ENCODE measurements around the gene ZNF621. TPM values are rescaled to one million over a fixed set of nuclear protein-coding genes. Genes with fewer than 3 reads are reported as not detected.
"Not testable (repeated sequence)": the region's sequence is repeated elsewhere in the genome, so short reads cannot be mapped to it uniquely, and the experiment has no call there.

ZNF621 gene
- total RNA-seq, 1 experiment from 2014 or later: 24.9 TPM

GRCh38 chr3:40550167-40550566 is 25.4 kb downstream of the ZNF621 start:
- CTCF ChIA-PET: no interaction called here

GRCh38 chr3:40557575-40558161 is 32.9 kb downstream of the ZNF621 start:
- Histone ChIP-seq H3K27ac (ENCODE audit: low read length) (no peak overlapping the region), H3K4me1 (ENCODE audit: control insufficient read depth, insufficient read depth, low read length) (no peaks in the 10 kb centered on the region), H3K27me3 (ENCODE audit: control insufficient read depth, insufficient read depth, low read length) (no peaks in the 10 kb centered on the region), H3K36me3 (ENCODE audit: control insufficient read depth, insufficient read depth, low read length) (no peaks in the 10 kb centered on the region), H3K4me3 (ENCODE audit: low read depth in 2 of 2, low read length in 2 of 2) (no peak overlapping the region), H3K9me3 (ENCODE audit: control insufficient read depth, insufficient read depth, low read depth, low read length) (no peaks in the 10 kb centered on the region)
- TF ChIP-seq POLR2AphosphoS5 (IDR thresholded peaks at IDR 0.05; ENCODE audit: low read depth, low read length) (no peak), TCF7L2 (IDR thresholded peaks at IDR 0.05; ENCODE audit: low read depth, low read length) (no peak), SIN3A (IDR thresholded peaks at IDR 0.05; ENCODE audit: borderline replicate concordance, insufficient read depth, low read depth, low read length) (no peak), CTCF (IDR thresholded peaks at IDR 0.05) (no peak), REST (IDR thresholded peaks at IDR 0.05; ENCODE audit: insufficient read depth in 1 of 2, low read depth in 2 of 2, low read length in 1 of 2) (no peak)
- ChIA-PET CTCF (no interaction called here), POLR2A (no interaction called here)
- ATAC-seq: no peak
- intact Hi-C loops (cut with micrococcal nuclease; ENCODE audit: unreplicated experiment): no loop called here
- no TSS peak for BruUV-seq (replicated peaks)
- no peak for DNase-seq (ENCODE audit: low read depth, low spot score)
- in situ Hi-C loops (cut with HindIII; ENCODE audit: low pct_unique_long_range_greater_than_20kb, low sequenced_read_pairs): no loop called here

More at GRCh38 chr3:40550167-40550566, 25.4 kb downstream of the ZNF621 start:
- no peak overlapping the region for H3K4me3 ChIP-seq (ENCODE audit: low read depth in 2 of 2, low read length in 2 of 2)
- H3K36me3 ChIP-seq (ENCODE audit: control insufficient read depth, insufficient read depth, low read length): no peaks in the 10 kb centered on the region
- no peaks in the 10 kb centered on the region for H3K4me1 ChIP-seq (ENCODE audit: control insufficient read depth, insufficient read depth, low read length)
- DNase-seq (ENCODE audit: low read depth, low spot score) (no peak), ATAC-seq (no peak)
- H3K27me3 ChIP-seq (ENCODE audit: control insufficient read depth, insufficient read depth, low read length): no peaks in the 10 kb centered on the region
- no peaks in the 10 kb centered on the region for H3K9me3 ChIP-seq (ENCODE audit: control insufficient read depth, insufficient read depth, low read depth, low read length)
- no peak for TF ChIP-seq TCF7L2 (IDR thresholded peaks at IDR 0.05; ENCODE audit: low read depth, low read length)
- TF ChIP-seq REST (IDR thresholded peaks at IDR 0.05; ENCODE audit: insufficient read depth in 1 of 2, low read depth in 2 of 2, low read length in 1 of 2): no peak
- no peak for TF ChIP-seq SIN3A (IDR thresholded peaks at IDR 0.05; ENCODE audit: borderline replicate concordance, insufficient read depth, low read depth, low read length)
- no peak for TF ChIP-seq CTCF (IDR thresholded peaks at IDR 0.05)
- TF ChIP-seq POLR2AphosphoS5 (IDR thresholded peaks at IDR 0.05; ENCODE audit: low read depth, low read length): no peak
- POLR2A ChIA-PET: no interaction called here
- intact Hi-C loops (cut with micrococcal nuclease; ENCODE audit: unreplicated experiment) (no loop called here), in situ Hi-C loops (cut with HindIII; ENCODE audit: low pct_unique_long_range_greater_than_20kb, low sequenced_read_pairs) (no loop called here)
- no TSS peak for BruUV-seq (replicated peaks)
- no peak overlapping the region for H3K27ac ChIP-seq (ENCODE audit: low read length)

GRCh38 chr3:40562482-40562881 is 37.7 kb downstream of the ZNF621 start:
- ATAC-seq; H3K27ac ChIP-seq (ENCODE audit: low read length); DNase-seq (ENCODE audit: low read depth, low spot score); POLR2A ChIA-PET; intact Hi-C loops (cut with micrococcal nuclease; ENCODE audit: unreplicated experiment); BruUV-seq (replicated peaks); H3K9me3 ChIP-seq (ENCODE audit: control insufficient read depth, insufficient read depth, low read depth, low read length); H3K4me3 ChIP-seq (ENCODE audit: low read depth in 2 of 2, low read length in 2 of 2); CTCF ChIA-PET; in situ Hi-C loops (cut with HindIII; ENCODE audit: low pct_unique_long_range_greater_than_20kb, low sequenced_read_pairs); H3K36me3 ChIP-seq (ENCODE audit: control insufficient read depth, insufficient read depth, low read length); H3K4me1 ChIP-seq (ENCODE audit: control insufficient read depth, insufficient read depth, low read length); H3K27me3 ChIP-seq (ENCODE audit: control insufficient read depth, insufficient read depth, low read length): not testable (repeated sequence)

GRCh38 chr3:40565629-40566028 is 40.9 kb downstream of the ZNF621 start:
- H3K4me1 ChIP-seq (ENCODE audit: control insufficient read depth, insufficient read depth, low read length); H3K4me3 ChIP-seq (ENCODE audit: low read depth in 2 of 2, low read length in 2 of 2); intact Hi-C loops (cut with micrococcal nuclease; ENCODE audit: unreplicated experiment); DNase-seq (ENCODE audit: low read depth, low spot score); H3K9me3 ChIP-seq (ENCODE audit: control insufficient read depth, insufficient read depth, low read depth, low read length); POLR2A ChIA-PET; H3K36me3 ChIP-seq (ENCODE audit: control insufficient read depth, insufficient read depth, low read length); CTCF ChIA-PET; BruUV-seq (replicated peaks); H3K27me3 ChIP-seq (ENCODE audit: control insufficient read depth, insufficient read depth, low read length); ATAC-seq; H3K27ac ChIP-seq (ENCODE audit: low read length); in situ Hi-C loops (cut with HindIII; ENCODE audit: low pct_unique_long_range_greater_than_20kb, low sequenced_read_pairs): not testable (repeated sequence)
